Activated CD4-positive, alpha-beta T cell treated with anti-CD3 and anti-CD28 coated beads for 36 hours (primary cell): ENCODE data around the gene MYO7A. TPM values are rescaled to one million over a fixed set of nuclear protein-coding genes. Genes with fewer than 3 reads are reported as not detected.

Experiments used
- ATAC-seq: fragments of 200-7000 bp; cut with Tn5 transposase; one replicate; pipeline ENCODE4 v1.10.0; 2021; ENCODE audit warnings: mild to moderate bottlenecking, moderate library complexity
- CTCF ChIA-PET: fragments of 350-600 bp; sonication (Branson Sonifier 250); formaldehyde crosslinking; loops from one replicate; lab custom pipeline; 2021; ENCODE audit warnings: antibody characterized with exemption; lab: Charles Lee
- POLR2A ChIA-PET: fragments of 350-600 bp; sonication (Branson Sonifier 250); formaldehyde crosslinking; loops from one replicate; lab custom pipeline; 2021; ENCODE audit warnings: antibody characterized with exemption, inconsistent platforms; lab: Charles Lee
- DNase-seq: peaks from one replicate; pipeline ENCODE4 v3.0.0-alpha.2; 2020
- H3K27ac Mint-ChIP-seq: one replicate; pipeline ENCODE4 v1.8.0; 2021; ENCODE audit warnings: mixed read lengths
- H3K27me3 Mint-ChIP-seq: one replicate; pipeline ENCODE4 v1.8.0; 2021; ENCODE audit warnings: mixed read lengths
- H3K36me3 Mint-ChIP-seq: one replicate; pipeline ENCODE4 v1.8.0; 2021; ENCODE audit warnings: low read depth, mixed read lengths
- H3K4me1 Mint-ChIP-seq: one replicate; pipeline ENCODE4 v1.8.0; 2021; ENCODE audit warnings: mixed read lengths
- H3K4me3 Mint-ChIP-seq: one replicate; pipeline ENCODE4 v1.8.0; 2021; ENCODE audit warnings: mild to moderate bottlenecking, moderate library complexity, mixed read lengths
- H3K9me3 Mint-ChIP-seq: one replicate; pipeline ENCODE4 v1.8.0; 2021; ENCODE audit warnings: low read depth, mixed read lengths
- intact Hi-C, 2 experiments: fragments of 100-400 bp; cut with DNase I in 1 of 2; cut with micrococcal nuclease in 1 of 2; formaldehyde crosslinking; loops; one replicate each; pipeline versions ENCODE4 v1.14.2 to v1.15.1; 2022 to 2024; cut with DNase I, micrococcal nuclease
- total RNA-seq, 2 experiments: library from RNA; stranded (reverse); gene quantifications; one replicate each; pipeline ENCODE4 v1.2.3, GENCODE V29; 2021

MYO7A gene
- total RNA-seq, 2 experiments from 2014 or later = 0.23 to 0.48 TPM

DNA sequence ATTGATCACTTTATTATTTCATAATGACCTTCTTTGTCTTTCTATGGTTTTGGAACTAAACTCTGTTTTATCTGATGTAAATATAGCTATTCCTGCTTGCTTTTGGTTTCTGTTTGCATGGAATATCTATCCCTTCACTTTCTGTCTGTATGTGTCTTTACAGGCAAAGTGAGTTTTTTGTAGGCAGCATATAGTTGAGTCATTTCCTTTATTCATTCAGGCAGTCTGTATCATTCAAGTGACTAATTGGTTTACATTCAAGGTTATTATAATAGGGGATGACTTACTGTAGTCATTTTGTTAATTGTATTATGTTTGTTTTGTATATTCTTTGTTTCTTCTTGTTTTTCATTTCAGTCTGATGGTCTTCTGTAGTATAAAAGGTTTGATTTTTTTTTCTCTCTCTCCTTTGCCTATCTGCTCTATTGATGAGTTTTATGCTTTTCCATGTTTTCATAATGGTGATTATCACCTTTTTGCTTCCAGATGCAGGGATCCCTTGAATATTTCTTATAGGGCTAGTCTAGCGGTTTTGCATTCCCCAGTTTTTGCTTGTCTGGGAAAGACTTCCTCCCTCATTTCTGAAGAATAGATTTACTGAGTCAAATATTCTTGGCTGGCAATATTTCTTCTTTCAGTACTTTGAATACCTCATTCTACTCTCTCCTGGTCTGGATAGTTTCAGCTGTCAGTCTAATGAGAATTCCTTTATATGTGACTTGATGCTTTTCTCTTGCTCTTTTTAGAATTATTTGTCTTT, 123.0 kb downstream of the MYO7A start:
- Mint-ChIP-seq H3K27me3 (no peaks in the 10 kb centered on the region), H3K9me3 (peaks cover 9% of the 10 kb centered on the region), H3K4me1 (peaks cover 22% of the 10 kb centered on the region), H3K36me3 (peaks cover 2% of the 10 kb centered on the region), H3K27ac (no peak overlapping the region), H3K4me3 (no peak overlapping the region)
- ATAC-seq (peak; percentile 99), DNase-seq (no peak)
- POLR2A ChIA-PET = interaction anchor here (0.7 kb wide), 1 partner anchor 385 kb away, joined by 4 read pairs; no protein-coding TSS in a partner anchor
- CTCF ChIA-PET = interaction anchor here (0.7 to 0.8 kb wide), 2 partner anchors 9 to 1495 kb away, joined by 3 read pairs; no protein-coding TSS in a partner anchor
- intact Hi-C loops = loop anchor here in 1 of 2 experiments (2.0 kb wide), 1 partner anchor 58 kb away; no protein-coding TSS in a partner anchor

DNA sequence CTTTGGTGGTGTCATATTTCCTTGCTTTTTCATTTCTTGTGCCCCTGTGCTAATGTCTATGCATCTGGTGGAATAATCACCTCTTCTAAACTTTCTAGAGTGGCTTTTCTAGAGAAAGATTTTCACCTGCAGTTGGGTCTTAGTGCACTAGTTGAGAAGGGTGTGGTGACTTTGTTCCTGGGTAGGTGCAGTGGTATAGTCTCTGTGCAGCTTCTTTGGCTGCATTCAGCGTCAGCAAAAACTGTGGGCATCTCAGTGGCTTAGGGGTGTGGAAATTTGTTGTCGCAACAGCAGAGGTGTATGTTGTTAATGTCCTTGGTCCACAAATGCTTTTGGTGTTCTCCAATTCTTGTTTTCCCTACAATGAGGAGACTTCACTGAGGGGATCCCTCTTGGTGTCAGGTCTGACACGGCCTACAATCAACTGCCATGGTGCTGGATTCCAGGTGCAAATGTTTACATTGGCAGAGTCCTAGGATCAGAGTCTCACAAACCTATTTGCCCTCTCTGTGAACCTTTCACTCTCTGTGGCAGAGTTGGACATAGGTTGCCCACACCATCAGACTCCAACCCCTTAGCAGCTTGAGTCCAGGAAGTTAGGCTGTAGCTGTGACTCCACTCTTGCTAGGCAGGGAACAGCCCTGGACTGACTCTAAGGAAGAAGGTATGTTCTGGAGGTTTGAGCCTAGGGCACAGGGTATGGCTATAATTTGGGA, 124.7 kb downstream of the MYO7A start:
- intact Hi-C loops = no loop called here
- Mint-ChIP-seq H3K4me1 (peaks cover 22% of the 10 kb centered on the region), H3K27ac (no peak overlapping the region), H3K27me3 (peaks cover 6% of the 10 kb centered on the region), H3K4me3 (no peak overlapping the region), H3K36me3 (peaks cover 2% of the 10 kb centered on the region), H3K9me3 (peaks cover 9% of the 10 kb centered on the region)
- ChIA-PET POLR2A (no interaction called here), CTCF (no interaction called here)
- DNase-seq = no peak
- no peak for ATAC-seq

DNA sequence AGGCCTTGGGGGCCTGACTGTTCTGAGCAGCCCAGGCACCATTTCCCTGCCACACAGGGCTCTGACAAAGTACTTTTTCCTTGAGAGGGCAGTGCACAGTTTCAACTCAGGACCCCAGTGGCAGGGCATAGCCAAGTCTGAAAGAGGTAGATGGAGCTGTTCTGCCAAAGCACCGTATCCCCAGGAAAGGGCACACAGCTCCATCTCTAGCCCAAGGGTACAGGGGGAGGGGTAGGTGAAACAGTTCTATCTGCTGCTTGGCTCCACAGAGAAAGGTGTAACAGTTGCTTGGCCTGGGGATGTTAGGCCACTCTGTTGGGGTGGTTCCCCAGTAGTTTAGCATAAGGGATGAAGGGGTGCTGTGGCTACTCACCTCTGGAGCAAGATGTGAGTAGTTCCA, 125.6 kb downstream of the MYO7A start:
- Mint-ChIP-seq H3K27me3 (peaks cover 9% of the 10 kb centered on the region), H3K4me3 (no peak overlapping the region), H3K36me3 (peaks cover 2% of the 10 kb centered on the region), H3K27ac (no peak overlapping the region), H3K4me1 (peaks cover 22% of the 10 kb centered on the region), H3K9me3 (peaks cover 9% of the 10 kb centered on the region)
- intact Hi-C loops = no loop called here
- ATAC-seq (no peak), DNase-seq (no peak)
- ChIA-PET POLR2A (no interaction called here), CTCF (interaction anchor here (0.6 kb wide), 1 partner anchor 70 kb away, joined by 3 read pairs; no protein-coding TSS in a partner anchor)

DNA sequence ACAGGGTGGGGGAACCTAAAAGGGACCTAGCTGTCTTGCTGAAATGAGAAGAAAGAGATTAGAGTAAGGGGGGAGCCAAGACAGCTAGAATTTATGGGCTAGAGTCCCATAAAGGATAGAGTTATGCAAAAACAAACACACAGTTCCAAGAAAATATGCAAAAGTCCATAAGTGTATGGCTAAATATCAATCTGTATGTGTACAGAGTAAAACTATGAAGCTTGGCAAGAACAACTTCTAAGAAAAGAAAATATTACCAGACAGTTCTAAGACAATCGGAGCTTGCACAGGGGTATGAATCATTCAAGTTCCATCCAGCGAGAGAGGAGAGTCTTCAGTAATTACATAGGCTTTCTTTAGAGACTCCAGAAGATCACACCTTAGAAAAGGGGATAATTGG, 131.6 kb downstream of the MYO7A start:
- Mint-ChIP-seq H3K36me3 (peaks cover 3% of the 10 kb centered on the region), H3K9me3 (peaks cover 14% of the 10 kb centered on the region), H3K27me3 (peaks cover 26% of the 10 kb centered on the region), H3K27ac (no peak overlapping the region), H3K4me3 (no peak overlapping the region), H3K4me1 (no peaks in the 10 kb centered on the region)
- no peak for ATAC-seq
- no peak for DNase-seq
- ChIA-PET POLR2A (no interaction called here), CTCF (interaction anchor here (0.6 to 0.9 kb wide), 3 partner anchors 8 to 1289 kb away, joined by 3 to 4 read pairs (median 3); no protein-coding TSS in a partner anchor)
- intact Hi-C loops = no loop called here

DNA sequence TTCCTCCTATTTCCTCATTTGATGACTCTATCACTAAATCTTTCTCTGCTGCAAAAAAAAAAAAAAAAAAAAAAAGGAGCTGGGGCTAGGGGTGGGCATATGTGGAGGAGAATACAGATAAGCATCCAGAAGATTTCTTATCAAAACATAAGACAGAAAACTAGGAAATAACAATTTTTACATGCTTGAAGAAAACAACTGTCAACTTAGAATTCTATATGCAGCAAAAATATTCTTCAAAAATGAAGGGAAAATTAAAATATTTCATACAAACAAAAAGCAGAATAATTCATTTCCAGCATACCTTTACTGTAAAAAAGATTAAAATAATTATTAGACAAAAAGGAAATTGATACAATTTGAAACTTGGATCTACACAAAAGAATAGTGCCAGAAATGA, 134.8 kb downstream of the MYO7A start:
- ChIA-PET CTCF (interaction anchor here (0.6 kb wide), 1 partner anchor 19 kb away, joined by 3 read pairs; no protein-coding TSS in a partner anchor), POLR2A (no interaction called here)
- Mint-ChIP-seq H3K4me3 (no peak overlapping the region), H3K27ac (no peak overlapping the region), H3K27me3 (peaks cover 23% of the 10 kb centered on the region), H3K36me3 (peaks cover 3% of the 10 kb centered on the region), H3K9me3 (peaks cover 14% of the 10 kb centered on the region), H3K4me1 (no peaks in the 10 kb centered on the region)
- DNase-seq = no peak
- intact Hi-C loops = no loop called here
- ATAC-seq = no peak

Other genes with a start within 250 kb of the MYO7A start
- not detected for gene B3GNT6, start 93.8 kb upstream of the MYO7A start, total RNA-seq
- under 1 TPM; 0.62 to 0.76 TPM for gene CAPN5, start 61.3 kb upstream of the MYO7A start, total RNA-seq
- not detected for gene OMP, start 25.4 kb upstream of the MYO7A start, total RNA-seq
- not detected for gene GDPD4, start 173.4 kb downstream of the MYO7A start, total RNA-seq